PC-9 (cell line): ENCODE data around the gene ROBO1.

Experiments used
- EZH2 ChIP-seq: fragments of 200-600 bp; sonication (generic); IDR thresholded peaks from 2 replicates; pipeline ENCODE4 v1.8.0; 2017; ENCODE audit warnings: antibody characterized with exemption, low read depth
- TF ChIP-seq, protein P1 (sequence below): fragments of 200-600 bp; sonication (generic); conservative IDR thresholded peaks from 2 replicates; pipeline ENCODE4 v1.6.1; 2017; ENCODE audit warnings: mixed run types, antibody characterized with exemption, mild to moderate bottlenecking, moderate library complexity

DNA sequence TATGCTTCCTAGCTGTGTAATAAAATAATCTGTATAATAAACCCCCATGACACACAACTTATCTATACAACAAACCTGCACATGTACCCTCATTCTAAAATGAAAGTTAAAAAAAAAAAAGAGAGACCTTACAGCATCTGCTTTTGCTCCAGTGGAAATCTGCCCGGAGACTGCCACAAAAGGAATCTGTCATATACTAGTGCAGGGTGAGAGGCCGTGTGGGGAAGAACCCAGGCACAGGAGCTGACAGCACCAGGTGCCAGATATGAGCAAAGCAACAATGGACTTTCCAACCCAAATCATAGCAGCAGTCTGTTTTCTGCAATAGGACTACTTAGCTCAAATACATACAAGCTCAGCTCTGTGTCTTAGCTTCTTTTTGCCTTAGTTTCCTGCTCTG lies 346.5 kb downstream of the ROBO1 start:
- TF ChIP-seq, protein P1, sequence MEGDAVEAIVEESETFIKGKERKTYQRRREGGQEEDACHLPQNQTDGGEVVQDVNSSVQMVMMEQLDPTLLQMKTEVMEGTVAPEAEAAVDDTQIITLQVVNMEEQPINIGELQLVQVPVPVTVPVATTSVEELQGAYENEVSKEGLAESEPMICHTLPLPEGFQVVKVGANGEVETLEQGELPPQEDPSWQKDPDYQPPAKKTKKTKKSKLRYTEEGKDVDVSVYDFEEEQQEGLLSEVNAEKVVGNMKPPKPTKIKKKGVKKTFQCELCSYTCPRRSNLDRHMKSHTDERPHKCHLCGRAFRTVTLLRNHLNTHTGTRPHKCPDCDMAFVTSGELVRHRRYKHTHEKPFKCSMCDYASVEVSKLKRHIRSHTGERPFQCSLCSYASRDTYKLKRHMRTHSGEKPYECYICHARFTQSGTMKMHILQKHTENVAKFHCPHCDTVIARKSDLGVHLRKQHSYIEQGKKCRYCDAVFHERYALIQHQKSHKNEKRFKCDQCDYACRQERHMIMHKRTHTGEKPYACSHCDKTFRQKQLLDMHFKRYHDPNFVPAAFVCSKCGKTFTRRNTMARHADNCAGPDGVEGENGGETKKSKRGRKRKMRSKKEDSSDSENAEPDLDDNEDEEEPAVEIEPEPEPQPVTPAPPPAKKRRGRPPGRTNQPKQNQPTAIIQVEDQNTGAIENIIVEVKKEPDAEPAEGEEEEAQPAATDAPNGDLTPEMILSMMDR: no peak
- no peak for TF ChIP-seq EZH2
